IPS-NIHi7 (cell line): ENCODE measurements around the gene TFCP2L1.
"Not testable (repeated sequence)": the region's sequence is repeated elsewhere in the genome, so short reads cannot be mapped to it uniquely, and the experiment has no call there.

Experiments
- DNase-seq: peaks from one replicate; pipeline ENCODE4 v3.0.0; 2012; ENCODE audit warnings: mixed read lengths; ENCODE audit errors: extremely low spot score

The TFCP2L1 gene

DNA sequence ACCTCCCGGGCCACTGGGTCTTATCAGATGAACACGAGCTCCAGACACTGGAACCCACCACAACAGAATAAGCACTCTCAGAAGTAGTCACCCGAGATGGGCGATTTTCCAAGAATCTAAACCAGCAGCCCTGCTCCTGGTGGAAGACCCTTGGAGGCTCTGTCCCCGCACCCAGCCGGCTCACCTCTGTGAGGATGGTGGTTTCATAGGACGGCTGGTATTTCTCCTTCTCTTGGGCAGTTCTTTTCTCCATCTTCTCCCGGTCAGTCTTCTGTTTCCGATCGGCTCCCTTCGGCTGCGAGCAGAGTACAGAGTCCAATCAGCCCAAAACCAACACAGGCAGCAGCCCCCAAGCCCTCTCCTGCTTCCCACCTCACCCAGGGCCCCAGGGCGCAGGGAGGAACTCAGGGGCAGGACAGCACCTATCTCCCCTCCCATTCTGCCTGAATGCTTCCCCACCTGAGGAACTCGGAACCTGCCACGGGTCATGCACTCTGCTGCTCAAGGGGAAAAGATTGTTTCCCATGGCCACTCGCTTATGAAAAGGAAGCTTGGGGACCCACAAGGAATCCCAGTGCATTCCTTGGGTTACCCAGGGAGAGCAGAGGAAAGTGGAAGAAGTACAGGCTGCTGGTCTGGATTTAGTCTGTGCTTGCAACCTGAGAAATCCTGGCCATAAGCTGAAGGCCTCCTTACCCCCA, 42.7 kb downstream of the TFCP2L1 start:
- no peak for DNase-seq

DNA sequence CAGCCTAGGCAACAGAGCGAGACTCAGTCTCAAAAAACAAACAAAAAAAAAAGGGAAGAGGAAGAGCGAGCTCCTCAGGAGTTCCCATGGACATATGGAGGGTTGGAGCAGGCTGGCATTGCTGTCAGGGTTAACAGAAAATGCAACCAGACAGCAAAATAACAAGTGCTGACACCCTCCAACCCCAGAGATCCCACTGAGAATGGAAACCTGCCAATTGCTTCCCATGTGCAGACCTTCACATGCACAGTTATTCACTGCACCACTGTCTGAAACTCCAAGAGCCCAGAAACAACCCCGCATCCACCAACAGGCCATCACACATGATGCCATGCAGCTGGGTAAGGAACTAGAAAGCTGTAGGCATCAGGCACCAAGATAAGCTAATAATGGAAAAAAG, 43.5 kb downstream of the TFCP2L1 start:
- DNase-seq = no peak

DNA sequence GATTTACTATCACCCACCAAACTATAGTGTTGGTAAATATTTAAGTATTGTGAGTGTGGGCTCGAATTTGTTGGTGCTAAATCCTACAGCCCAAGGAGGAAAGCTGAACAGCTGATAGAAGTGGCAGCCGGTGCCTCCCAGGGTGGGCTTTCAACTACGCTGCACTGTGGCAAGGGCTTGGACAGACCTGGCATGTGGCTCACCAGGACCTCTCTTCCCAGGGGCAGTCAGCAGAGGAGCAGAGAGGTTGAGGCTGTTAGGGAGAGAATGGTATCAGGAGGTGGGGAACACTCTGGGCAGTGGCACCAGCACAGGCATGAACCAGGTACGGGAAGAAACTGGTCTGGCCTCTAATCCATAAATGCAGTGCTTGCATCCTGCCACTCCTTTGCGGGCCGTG, 44.6 kb downstream of the TFCP2L1 start:
- DNase-seq = no peak

DNA sequence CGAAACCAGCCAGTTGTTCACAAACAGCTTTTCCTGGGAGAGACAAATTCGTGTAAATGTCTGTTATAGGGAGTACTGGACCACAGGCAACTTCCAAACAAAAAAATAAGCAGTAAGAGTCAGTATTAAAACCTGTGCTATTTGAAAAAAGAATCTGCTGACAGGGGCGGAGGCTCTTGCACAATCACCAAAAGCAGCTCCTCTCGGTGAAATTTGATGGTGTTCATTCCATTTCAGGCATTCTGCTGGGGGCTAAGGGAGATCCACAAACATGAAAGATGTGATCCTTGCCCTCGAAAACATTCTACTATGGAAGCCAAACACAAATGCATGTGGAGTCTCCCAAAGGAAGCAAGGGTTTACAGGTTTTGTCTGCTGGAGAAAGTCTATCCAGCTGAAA, 45.0 kb downstream of the TFCP2L1 start:
- DNase-seq = no peak

DNA sequence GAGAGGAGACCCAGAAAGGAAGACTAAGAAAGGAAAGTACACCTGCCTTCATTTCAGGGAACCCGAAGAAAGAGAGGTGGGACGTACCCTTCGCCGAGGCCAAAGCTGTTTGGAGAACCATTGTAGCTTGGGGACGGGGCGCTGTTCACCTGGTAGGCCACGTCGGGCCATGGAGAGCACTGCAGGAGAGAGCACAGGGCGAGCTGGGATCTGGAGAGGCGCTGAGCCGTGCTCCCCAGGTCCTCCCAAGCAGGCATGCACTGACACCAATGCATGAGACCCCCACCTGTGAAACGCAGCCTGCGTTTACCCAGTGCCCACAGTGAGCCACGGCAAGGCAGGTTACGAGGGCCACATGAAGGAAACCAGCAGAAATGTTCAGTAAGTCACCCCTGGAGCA, 45.5 kb downstream of the TFCP2L1 start:
- no peak for DNase-seq

DNA sequence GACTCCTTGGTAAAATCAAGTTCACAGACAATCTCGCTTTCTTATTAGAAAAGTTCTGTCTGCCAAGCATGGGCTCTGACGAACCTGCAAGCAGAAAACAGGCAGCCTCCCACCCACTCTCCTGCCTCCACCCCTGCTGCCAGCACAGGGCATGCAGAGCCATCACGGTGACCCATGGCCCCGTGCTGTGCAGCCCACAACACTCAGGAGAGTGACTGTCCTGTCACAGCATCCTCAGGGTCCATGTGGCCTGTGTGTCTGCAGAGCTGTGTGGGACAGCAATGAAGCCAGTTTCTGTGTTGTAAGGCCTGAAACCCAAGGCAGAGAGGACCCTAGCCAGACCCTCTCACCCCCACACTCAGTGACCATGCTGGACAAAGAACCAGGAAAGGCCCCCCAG, 46.2 kb downstream of the TFCP2L1 start:
- no peak for DNase-seq

DNA sequence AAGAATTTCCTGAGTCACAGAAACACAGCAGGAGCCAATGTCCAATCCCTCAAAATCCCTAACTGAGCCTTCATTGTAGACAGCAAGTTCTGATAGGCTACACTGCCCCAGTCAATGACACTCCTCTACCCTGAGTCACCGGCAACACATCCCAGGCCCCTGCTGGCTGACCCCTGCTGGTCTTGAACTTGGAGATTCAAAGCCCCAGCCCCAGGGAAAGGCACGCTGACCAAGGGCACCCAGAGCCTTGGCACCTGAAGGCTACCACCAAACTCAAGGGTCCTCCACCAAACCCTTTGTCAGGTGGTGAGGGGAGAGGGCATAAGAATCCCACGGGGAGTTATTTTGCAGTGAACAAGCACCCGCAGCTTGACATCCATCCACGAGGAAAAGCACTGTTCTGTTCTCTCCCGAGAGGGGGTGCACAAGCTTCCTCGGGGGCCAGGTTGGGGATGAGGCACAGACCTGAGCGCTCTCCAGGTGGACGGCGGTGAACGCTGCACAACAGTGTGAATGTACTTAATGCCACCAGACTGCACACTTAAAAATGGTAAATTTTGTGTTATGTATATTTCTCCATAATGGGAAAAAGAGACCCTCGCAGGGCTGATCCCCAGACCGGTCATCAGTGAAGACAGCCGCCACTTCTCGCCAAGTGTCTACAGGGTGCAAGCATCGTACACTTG, 46.9 kb downstream of the TFCP2L1 start:
- DNase-seq = peak; percentile 35

DNA sequence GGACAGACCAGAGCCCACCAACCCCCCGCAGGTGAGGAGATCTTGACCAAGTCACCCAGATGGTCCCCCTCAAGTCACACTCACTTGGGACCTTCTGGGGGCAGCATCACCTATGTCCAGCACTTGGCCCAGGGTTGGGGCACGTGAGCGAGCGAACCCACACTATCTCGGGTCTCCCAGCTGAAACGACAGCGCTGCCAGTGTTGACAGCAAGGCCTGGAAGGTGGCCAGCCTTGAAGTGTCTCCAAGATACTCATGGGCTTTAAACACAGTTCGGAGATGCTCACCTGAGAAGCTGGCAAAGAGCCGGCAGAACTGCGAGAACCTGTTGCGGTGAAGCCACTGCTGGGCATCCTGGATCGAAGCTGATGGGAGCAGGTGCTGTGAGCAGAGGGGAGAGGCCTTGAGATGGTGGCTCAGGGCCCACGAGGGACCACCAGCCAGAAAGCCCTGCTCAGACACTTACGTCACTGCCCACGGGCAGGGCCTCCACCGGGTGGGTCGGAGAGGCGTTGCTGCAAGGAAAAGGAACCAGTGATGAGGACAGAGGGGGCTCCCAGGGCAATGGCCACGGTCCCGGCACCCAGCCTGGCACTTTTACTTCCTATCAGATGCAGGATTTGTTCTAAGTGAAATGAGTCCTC, 47.5 kb downstream of the TFCP2L1 start:
- DNase-seq = no peak

DNA sequence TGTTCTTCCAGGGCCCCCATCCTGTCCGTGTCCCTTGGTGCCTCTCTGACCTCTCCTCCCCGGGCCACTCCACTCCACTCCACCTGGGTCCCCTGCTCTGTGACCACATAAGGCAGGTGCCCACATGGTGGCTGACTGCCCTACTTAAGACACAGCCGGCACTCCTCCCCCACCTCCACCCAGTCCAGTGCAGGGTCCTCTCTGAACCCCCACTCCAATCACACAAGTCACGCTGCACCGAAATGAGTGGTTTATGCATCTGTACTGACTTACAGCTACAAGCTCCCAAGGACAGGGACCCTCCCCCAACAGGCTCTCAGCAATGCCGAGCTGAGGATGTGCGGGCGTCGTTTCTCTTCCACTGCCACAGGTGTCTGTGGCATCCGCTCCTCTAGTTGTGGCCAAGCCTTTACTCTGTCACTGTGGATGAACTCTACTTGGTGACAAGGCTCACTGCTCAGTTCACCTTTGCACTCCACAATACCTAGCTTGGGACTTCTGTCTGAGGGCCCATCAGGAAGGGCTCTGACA, 48.3 kb downstream of the TFCP2L1 start:
- DNase-seq = no peak

DNA sequence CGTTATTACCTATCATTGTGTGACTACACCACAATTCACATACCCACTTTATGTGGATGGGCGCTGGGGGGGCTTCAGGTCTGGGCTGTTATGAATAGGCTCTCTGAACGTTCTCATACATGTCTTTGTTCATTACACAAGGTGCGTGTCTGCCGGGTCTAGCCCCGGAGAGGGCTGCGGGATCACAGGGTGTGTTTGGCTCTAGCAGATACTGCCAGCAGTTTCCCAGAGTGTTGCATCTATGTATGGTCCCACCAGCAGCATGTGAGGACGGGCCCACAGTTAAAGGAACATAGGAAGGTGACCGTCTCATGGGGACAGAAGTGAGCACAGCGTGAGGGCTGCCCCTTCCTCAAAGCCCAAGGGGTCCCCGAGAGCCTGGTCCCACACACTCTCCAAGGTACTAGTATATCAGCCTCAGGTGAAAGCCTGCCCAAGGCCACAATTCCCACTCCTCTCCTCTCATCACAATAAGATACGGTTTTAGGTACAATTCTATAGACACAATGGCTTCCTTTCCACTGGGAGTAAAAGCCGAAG, 48.8 kb downstream of the TFCP2L1 start:
- no peak for DNase-seq

DNA sequence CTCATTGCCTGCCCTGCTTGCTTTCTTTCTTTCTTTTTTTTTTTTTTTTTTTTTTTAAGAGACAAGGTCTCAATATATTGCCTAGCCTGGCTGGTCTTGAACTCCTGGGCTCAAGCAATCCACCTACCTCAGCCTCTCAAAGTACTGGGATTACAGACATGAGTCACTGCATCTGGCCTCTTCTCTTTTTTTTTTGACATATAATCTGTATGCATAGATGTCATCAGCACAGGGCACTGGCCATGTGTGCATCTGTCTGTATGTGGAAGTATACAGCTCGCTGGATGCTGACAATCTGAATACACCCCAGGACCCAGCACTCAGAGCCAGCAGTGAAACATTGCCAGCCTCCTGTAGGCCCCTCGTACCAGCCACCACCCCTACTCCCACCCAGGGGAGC, 49.5 kb downstream of the TFCP2L1 start:
- no peak for DNase-seq

DNA sequence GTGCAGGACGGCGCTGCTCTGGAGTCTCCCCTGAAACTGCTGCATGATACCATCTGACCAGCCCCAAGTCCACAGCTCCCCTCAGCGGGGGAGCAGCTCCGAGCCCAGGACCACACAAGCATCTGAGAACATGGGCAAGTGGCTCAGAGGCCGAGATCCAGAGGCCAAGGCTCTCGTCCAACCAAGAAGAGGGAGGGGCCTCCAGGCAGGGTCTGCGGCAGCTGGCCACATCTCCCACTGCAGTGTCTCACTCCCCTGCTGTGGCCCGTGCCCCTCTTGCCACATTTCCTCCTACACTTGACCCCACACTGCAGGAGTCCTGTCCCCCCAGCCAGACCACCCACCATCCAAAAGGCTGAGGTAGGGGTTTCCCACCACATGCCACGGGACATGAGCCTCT, 50.2 kb downstream of the TFCP2L1 start:
- no peak for DNase-seq

DNA sequence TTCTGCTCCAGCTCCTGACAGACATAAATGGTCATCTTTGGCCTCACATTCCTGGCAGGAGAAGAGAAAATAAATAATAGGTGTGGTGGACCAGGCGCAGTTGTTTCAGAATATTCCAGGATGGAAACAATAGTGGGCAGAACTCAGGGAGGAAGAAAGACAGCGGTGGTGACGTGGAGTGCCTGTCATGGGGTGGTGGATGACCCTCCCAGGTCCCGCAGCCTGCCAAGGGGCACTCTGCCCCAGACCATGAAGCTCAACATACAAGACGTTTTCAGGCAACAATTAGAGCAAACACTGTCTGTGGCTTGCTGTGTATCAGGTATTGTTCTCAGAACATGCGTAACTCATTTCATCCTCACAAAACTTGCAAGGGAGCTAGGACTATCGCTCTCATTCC, 50.9 kb downstream of the TFCP2L1 start:
- no peak for DNase-seq

DNA sequence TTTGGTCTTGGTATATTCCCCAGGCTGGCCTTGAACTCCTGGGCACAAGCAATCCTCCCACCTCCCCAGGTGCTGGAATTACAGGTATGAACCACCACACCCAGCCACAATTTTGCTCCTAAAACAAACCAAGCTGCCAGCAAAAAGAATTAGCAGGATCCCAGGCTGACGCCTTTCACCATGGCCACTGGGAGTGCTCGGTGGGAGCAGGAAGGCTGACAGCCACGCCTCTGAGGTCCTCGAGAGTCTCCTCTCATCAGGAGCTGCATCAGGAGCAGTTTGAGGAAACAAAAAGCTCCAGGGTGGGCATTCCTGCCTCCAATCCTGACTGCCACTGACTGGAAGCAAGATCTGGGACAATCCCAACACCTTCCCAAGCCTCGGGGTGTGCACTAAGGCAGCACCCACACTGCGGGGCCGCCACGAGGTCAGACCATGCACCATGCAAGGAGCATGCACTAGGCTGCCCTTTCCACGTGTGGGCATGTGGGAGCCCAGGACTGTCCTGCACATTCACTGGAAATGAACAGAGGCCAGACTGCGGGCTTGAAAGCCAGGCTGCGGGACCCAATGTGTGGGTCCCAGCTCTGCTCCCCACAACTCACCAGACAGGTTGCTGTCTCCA, 51.4 kb downstream of the TFCP2L1 start:
- no peak for DNase-seq

DNA sequence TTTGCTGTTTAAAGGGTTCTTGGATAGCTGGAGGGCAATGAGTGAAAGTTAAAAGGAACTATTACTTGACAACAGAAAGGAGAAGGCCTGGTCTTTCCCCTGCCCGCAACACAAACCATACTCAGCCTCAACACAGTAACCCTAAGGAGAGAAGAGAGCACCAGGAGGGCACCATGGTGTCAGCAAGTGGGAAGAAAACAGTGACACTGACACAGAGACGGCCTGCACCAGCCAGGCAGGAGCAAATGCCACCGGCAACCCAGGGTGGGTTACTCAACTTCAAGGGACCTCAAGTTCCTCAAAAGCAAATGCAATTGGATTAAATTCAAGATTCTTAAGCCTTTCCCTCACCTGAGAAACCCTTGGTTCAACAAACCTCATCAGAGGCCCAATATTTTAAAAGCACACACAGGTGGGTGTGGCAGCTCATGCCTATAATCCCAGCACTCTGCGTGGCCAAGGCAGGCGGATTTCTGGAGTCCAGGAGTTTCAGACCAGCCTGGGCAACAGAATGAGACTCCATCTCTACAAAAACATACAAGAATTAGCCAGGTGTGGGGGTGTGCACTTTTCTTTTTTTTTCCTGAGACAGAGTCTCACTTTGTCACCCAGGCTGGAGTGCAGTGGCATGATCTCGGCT, 52.3 kb downstream of the TFCP2L1 start:
- DNase-seq = no peak

DNA sequence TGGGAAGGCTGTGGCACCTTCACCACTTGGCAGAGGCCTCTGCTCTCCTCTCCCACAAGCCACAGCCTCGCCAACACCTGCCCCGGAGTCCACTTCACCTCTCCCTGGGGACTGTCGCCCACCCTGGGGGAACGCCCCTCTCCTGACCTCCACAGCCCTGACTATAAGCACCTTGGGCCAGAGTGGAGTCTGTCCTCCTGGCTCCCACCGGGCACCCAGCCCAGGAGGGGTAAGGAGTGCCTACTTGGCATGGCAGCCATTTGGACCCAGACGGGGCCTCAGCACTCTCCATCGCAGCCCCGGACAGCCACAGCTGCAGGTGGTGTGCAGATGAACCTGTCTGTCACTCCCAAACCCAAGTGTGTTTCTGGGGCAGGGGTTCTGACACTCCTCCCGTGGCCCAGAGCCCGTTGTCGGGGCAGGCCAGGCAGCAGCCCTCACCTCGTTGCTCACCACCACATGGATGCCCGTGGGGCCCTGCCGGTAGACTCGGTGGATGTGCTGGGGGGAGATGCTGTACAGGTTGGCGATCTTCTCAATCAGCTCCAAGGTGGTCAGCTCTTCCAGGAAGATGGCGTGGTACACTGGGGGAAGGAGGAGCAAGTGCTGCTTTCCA, 53.5 kb downstream of the TFCP2L1 start:
- no peak for DNase-seq

DNA sequence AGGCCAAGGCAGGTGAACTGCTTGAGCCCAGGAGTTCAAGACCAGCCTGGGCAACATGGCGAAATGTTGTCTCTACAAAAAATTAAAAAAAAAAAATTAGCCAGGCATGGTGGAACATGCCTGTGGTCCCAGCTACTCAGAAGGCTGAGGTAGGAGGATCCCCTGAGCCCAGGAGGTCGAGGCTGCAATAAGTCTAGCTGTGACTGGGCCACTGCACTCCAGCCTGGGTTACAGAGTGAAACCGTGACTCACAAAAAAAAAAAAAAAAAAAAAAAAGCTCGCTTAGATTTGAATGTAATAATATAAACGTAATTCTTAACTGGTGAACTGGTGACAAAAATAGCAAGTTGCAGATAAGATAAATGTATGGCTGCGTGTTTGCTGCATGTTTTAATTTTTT, 56.5 kb downstream of the TFCP2L1 start:
- no peak for DNase-seq

DNA sequence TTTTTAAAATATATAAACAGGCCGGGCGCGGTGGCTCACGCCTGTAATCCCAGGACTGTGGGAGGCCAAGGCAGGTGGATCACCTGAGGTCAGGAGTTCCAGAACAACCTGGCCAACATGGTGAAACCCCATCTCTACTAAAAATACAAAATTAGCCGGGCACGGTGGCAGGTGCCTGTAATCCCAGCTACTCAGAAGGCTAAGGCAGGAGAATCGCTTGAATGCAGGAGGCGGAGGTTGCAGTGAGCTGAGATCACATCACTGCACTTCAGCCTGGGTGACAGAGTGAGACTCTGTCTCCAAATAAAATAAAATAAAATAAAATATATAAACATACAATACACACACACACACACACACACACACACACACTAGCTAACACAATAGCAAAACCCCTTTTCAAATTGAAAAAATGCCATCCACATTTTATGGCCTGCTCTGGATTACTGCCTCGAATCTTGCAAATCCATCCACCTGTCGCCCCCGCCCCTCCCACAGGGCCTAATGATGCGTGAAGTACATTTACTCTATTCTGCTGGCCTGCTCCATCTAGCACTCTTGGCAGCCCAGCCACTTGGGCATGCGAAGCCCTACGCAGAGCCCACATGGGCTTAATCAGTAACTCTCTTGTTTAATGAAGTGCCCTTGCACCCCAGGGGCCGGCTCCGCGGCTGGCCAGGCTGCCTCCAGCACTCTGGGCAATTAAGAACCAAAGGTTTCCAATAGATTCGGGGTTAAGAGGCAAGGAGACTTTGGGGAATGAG, 57.4 kb downstream of the TFCP2L1 start:
- not testable (repeated sequence) for DNase-seq

DNA sequence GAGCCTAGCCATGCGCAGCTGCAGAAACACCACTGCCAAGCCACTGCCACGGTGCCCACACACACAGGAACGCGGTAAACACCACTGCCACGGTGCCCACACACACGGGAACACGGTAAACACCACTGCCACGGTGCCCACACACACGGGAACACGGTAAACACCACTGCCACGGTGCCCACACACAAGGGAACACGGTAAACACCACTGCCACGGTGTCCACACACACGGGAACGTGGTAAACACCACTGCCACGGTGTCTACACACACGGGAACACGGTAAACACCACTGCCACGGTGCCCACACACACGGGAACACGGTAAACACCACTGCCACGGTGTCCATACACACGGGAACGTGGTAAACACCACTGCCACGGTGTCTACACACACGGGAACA, 59.3 kb downstream of the TFCP2L1 start:
- not testable (repeated sequence) for DNase-seq

DNA sequence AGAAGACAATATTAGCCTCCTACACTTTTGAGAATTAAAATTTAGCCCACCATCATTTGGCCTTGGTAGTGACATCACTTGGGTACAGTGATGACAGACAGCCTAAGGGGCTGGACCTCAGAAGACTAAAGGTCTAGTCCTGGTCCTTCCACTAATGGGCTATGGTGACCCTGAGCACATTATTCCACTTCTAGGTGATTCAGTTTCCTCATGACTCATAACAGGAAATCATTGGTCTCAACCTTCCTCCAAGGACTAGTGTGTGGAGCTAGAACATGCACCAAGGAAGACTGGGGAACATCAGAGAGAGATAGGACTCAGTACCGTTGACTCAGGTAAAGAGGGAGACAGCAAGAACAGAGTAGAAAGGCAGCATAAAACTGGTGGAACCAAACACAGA, 64.0 kb downstream of the TFCP2L1 start:
- DNase-seq = no peak
